ENCODE results near the gene CHCHD5.

GRCh38 chr2:112618383-112618782, 34.0 kb downstream of the CHCHD5 start:
- TF ChIP-seq EP300 (IDR thresholded peaks at IDR 0.05) (no peak), CTCF (IDR thresholded peaks at IDR 0.05) (no peak), POLR2A (IDR thresholded peaks at IDR 0.05) (no peak)
